Measurements from ENCODE around the gene ZAR1L.

The ZAR1L gene

GRCh38 chr13:32316501-32316900, 1.3 kb upstream of the ZAR1L start:
- Histone ChIP-seq H3K9me2 (replicated peaks; ENCODE audit: control insufficient read depth, low read length) (no peaks in the 10 kb centered on the region), H3K9me3 (ENCODE audit: control insufficient read depth, insufficient read depth, low read length) (no peaks in the 10 kb centered on the region), H3K4me3 (ENCODE audit: low read length) (peak overlapping the region; percentile 71), H3F3A (ENCODE audit: control insufficient read depth, insufficient read depth) (0 out of 2 replicates have a peak, but pooled peaks cover 5% of the 10 kb centered on the region), H3K27me3 (ENCODE audit: control insufficient read depth, low read length) (no peaks in the 10 kb centered on the region), H3K27ac (ENCODE audit: low read depth, low read length) (peak overlapping the region; percentile 88), H3K36me3 (ENCODE audit: control insufficient read depth, low read length) (peaks cover 56% of the 10 kb centered on the region), H3K4me1 (ENCODE audit: control insufficient read depth, low read length) (peaks cover 34% of the 10 kb centered on the region), H3K79me2 (ENCODE audit: control insufficient read depth, low read length) (peaks cover 65% of the 10 kb centered on the region), H4K20me1 (ENCODE audit: control insufficient read depth, insufficient read depth, low read depth, low read length) (no peaks in the 10 kb centered on the region), H3K4me2 (ENCODE audit: low read length) (peak overlapping the region; percentile 99)
- TF ChIP-seq CTCF (IDR thresholded peaks at IDR 0.05; ENCODE audit: low read depth, low read length, poor library complexity, severe bottlenecking) (no peak), EZH2phosphoT487 (IDR thresholded peaks at IDR 0.05; ENCODE audit: borderline replicate concordance, low read length) (no peak)

GRCh38 chr13:32316028-32316339, 821 bp upstream of the ZAR1L start:
- H3K27ac ChIP-seq (ENCODE audit: low read depth, low read length): peak overlapping the region; percentile 88
- 0 out of 2 replicates have a peak, but pooled peaks cover 5% of the 10 kb centered on the region for H3F3A ChIP-seq (ENCODE audit: control insufficient read depth, insufficient read depth)
- no peaks in the 10 kb centered on the region for H3K9me2 ChIP-seq (replicated peaks; ENCODE audit: control insufficient read depth, low read length)
- H3K79me2 ChIP-seq (ENCODE audit: control insufficient read depth, low read length): peaks cover 60% of the 10 kb centered on the region
- H3K9me3 ChIP-seq (ENCODE audit: control insufficient read depth, insufficient read depth, low read length): no peaks in the 10 kb centered on the region
- peak overlapping the region; percentile 99 for H3K4me2 ChIP-seq (ENCODE audit: low read length)
- TF ChIP-seq CTCF (IDR thresholded peaks at IDR 0.05; ENCODE audit: low read depth, low read length, poor library complexity, severe bottlenecking): no peak
- TF ChIP-seq EZH2phosphoT487 (IDR thresholded peaks at IDR 0.05; ENCODE audit: borderline replicate concordance, low read length): no peak
- H3K36me3 ChIP-seq (ENCODE audit: control insufficient read depth, low read length): peaks cover 51% of the 10 kb centered on the region
- no peaks in the 10 kb centered on the region for H3K27me3 ChIP-seq (ENCODE audit: control insufficient read depth, low read length)
- H3K4me3 ChIP-seq (ENCODE audit: low read length): peak overlapping the region; percentile 71
- peaks cover 34% of the 10 kb centered on the region for H3K4me1 ChIP-seq (ENCODE audit: control insufficient read depth, low read length)
- H4K20me1 ChIP-seq (ENCODE audit: control insufficient read depth, insufficient read depth, low read depth, low read length): no peaks in the 10 kb centered on the region

GRCh38 chr13:32314271-32315237, 609 bp downstream of the ZAR1L start:
- no peaks in the 10 kb centered on the region for H3K9me3 ChIP-seq (ENCODE audit: control insufficient read depth, insufficient read depth, low read length)
- H3K9me2 ChIP-seq (replicated peaks; ENCODE audit: control insufficient read depth, low read length): no peaks in the 10 kb centered on the region
- no peaks in the 10 kb centered on the region for H4K20me1 ChIP-seq (ENCODE audit: control insufficient read depth, insufficient read depth, low read depth, low read length)
- peak overlapping the region; percentile 88 for H3K27ac ChIP-seq (ENCODE audit: low read depth, low read length)
- 0 out of 2 replicates have a peak, but pooled peaks cover 5% of the 10 kb centered on the region for H3F3A ChIP-seq (ENCODE audit: control insufficient read depth, insufficient read depth)
- H3K27me3 ChIP-seq (ENCODE audit: control insufficient read depth, low read length): no peaks in the 10 kb centered on the region
- H3K36me3 ChIP-seq (ENCODE audit: control insufficient read depth, low read length): peaks cover 36% of the 10 kb centered on the region
- peaks cover 44% of the 10 kb centered on the region for H3K4me1 ChIP-seq (ENCODE audit: control insufficient read depth, low read length)
- no peak for TF ChIP-seq EZH2phosphoT487 (IDR thresholded peaks at IDR 0.05; ENCODE audit: borderline replicate concordance, low read length)
- TF ChIP-seq CTCF (IDR thresholded peaks at IDR 0.05; ENCODE audit: low read depth, low read length, poor library complexity, severe bottlenecking): no peak
- peaks cover 46% of the 10 kb centered on the region for H3K79me2 ChIP-seq (ENCODE audit: control insufficient read depth, low read length)
- H3K4me2 ChIP-seq (ENCODE audit: low read length): peak overlapping the region; percentile 99
- peak overlapping the region; percentile 71 for H3K4me3 ChIP-seq (ENCODE audit: low read length)
